OCI-LY3 (cell line): Measurements from ENCODE around the gene DOHH.
"Not testable (repeated sequence)": the region's sequence is repeated elsewhere in the genome, so short reads cannot be mapped to it uniquely, and the experiment has no call there.

Source experiments
- H2AFZ ChIP-seq: fragments of 200-600, 300-600 bp; shearing (Covaris generic); 2 replicates; pipeline ENCODE4 v1.6.0; 2014; ENCODE audit warnings: antibody characterized with exemption, low read depth, low read length
- H3K27ac ChIP-seq: fragments of 200-600, 300-600 bp; sonication (generic); 2 replicates; pipeline ENCODE4 v1.5.1; 2014; ENCODE audit warnings: mild to moderate bottlenecking, low read length, moderate library complexity, mixed read lengths
- H3K27me3 ChIP-seq: fragments of 200-600, 300-600 bp; sonication (generic); 2 replicates; pipeline ENCODE4 v1.6.1; 2014; ENCODE audit warnings: low read depth, low read length, mixed read lengths
- H3K36me3 ChIP-seq: fragments of 200-600, 300-600 bp; sonication (generic); replicated peaks from 2 replicates; pipeline ENCODE3; 2014; ENCODE audit warnings: low read depth, low read length, mixed read lengths
- H3K4me1 ChIP-seq: fragments of 300-600, 200-600 bp; sonication (generic); 2 replicates; pipeline ENCODE4 v1.6.1; 2014; ENCODE audit warnings: low read length, mixed read lengths
- H3K4me2 ChIP-seq: fragments of 200-600, 300-600 bp; sonication (generic); 2 replicates; pipeline ENCODE4 v1.6.1; 2014; ENCODE audit warnings: low read length, mixed read lengths
- H3K4me3 ChIP-seq: fragments of 300-600, 200-600 bp; sonication (generic); 2 replicates; pipeline ENCODE4 v1.5.1; 2014; ENCODE audit warnings: antibody characterized with exemption, mild to moderate bottlenecking, low read length, moderate library complexity
- H3K79me2 ChIP-seq: fragments of 300-600, 200-600 bp; shearing (Covaris generic); 2 replicates; pipeline ENCODE4 v1.6.1; 2014; ENCODE audit warnings: mild to moderate bottlenecking, low read length, mixed read lengths
- H3K9ac ChIP-seq: fragments of 300-600, 200-600 bp; shearing (Covaris generic); 2 replicates; pipeline ENCODE4 v1.6.0; 2014; ENCODE audit warnings: mild to moderate bottlenecking, low read length, moderate library complexity
- H3K9me3 ChIP-seq: fragments of 200-600, 300-600 bp; shearing (Covaris generic); 2 replicates; pipeline ENCODE4 v1.6.1; 2014; ENCODE audit warnings: low read length, mixed read lengths; ENCODE audit not compliant: insufficient read depth
- H4K20me1 ChIP-seq: fragments of 200-600, 300-600 bp; sonication (generic); 2 replicates; pipeline ENCODE4 v1.6.1; 2016; ENCODE audit warnings: low read length, mixed read lengths; ENCODE audit not compliant: insufficient read depth
- EZH2phosphoT487 ChIP-seq: fragments of 200-600 bp; shearing (Covaris generic); IDR thresholded peaks from 2 replicates; pipeline ENCODE4 v1.6.1; 2018; ENCODE audit warnings: antibody characterized with exemption, mixed run types, low read depth
- TF ChIP-seq, protein P1 (sequence below): fragments of 200-600, 300-600 bp; sonication (generic); IDR thresholded peaks from 2 replicates; pipeline ENCODE4 v1.5.1; 2014; ENCODE audit warnings: antibody characterized with exemption, low read length, low read depth

Gene DOHH

DNA sequence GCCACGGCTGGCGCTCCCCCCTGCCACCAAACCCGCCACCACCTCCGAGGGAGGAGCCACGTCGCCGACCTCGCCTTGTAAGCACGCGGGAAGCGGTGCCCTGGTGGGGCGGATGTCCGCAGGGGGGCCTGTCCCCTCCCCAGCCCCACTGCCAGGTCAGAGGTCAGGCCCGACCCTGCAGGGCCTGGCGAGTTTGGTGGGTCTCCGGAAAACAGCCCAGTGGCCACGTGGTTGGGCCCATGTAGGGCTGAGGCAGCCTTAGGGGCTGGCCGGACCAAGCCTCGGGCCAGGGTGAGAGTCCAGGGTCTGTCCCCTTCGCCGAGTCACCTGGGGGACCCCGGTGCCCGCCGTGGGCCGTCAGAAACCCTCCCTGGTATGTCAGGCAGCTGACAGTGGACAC, 46.6 kb downstream of the DOHH start:
- Histone ChIP-seq H3K4me2 (no peak overlapping the region), H3K79me2 (no peaks in the 10 kb centered on the region; the same call in 1 of the 2 replicates), H4K20me1 (peaks cover 17% of the 10 kb centered on the region), H3K27me3 (no peaks in the 10 kb centered on the region), H3K4me1 (no peaks in the 10 kb centered on the region), H3K9ac (no peak overlapping the region), H3K36me3 (peaks cover 46% of the 10 kb centered on the region), H3K27ac (no peak overlapping the region), H3K9me3 (no peaks in the 10 kb centered on the region), H3K4me3 (no peak overlapping the region), H2AFZ (no peak overlapping the region)
- TF ChIP-seq, protein P1, sequence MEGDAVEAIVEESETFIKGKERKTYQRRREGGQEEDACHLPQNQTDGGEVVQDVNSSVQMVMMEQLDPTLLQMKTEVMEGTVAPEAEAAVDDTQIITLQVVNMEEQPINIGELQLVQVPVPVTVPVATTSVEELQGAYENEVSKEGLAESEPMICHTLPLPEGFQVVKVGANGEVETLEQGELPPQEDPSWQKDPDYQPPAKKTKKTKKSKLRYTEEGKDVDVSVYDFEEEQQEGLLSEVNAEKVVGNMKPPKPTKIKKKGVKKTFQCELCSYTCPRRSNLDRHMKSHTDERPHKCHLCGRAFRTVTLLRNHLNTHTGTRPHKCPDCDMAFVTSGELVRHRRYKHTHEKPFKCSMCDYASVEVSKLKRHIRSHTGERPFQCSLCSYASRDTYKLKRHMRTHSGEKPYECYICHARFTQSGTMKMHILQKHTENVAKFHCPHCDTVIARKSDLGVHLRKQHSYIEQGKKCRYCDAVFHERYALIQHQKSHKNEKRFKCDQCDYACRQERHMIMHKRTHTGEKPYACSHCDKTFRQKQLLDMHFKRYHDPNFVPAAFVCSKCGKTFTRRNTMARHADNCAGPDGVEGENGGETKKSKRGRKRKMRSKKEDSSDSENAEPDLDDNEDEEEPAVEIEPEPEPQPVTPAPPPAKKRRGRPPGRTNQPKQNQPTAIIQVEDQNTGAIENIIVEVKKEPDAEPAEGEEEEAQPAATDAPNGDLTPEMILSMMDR, result no peak
- no peak for TF ChIP-seq EZH2phosphoT487

DNA sequence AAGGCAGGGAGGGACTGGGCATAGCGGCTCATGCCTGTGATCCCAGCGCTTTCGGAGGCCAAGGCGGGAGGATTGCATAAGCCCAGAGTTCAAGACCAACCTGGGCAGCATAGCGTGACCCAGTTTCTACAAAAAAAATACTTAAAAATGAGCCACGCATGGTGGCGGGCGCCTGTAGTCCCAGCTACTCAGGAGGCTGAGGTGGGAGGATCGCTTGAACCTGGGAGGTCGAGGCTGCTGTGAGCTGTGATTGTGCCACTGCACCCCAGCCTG, 47.6 kb downstream of the DOHH start:
- H3K79me2 ChIP-seq, H3K9ac ChIP-seq, H3K4me3 ChIP-seq, H3K4me2 ChIP-seq, H3K4me1 ChIP-seq, H3K9me3 ChIP-seq, H3K27ac ChIP-seq, H2AFZ ChIP-seq, H3K27me3 ChIP-seq: not testable (repeated sequence)
- H3K36me3 ChIP-seq, result peaks cover 50% of the 10 kb centered on the region
- H4K20me1 ChIP-seq, result peaks cover 17% of the 10 kb centered on the region

DNA sequence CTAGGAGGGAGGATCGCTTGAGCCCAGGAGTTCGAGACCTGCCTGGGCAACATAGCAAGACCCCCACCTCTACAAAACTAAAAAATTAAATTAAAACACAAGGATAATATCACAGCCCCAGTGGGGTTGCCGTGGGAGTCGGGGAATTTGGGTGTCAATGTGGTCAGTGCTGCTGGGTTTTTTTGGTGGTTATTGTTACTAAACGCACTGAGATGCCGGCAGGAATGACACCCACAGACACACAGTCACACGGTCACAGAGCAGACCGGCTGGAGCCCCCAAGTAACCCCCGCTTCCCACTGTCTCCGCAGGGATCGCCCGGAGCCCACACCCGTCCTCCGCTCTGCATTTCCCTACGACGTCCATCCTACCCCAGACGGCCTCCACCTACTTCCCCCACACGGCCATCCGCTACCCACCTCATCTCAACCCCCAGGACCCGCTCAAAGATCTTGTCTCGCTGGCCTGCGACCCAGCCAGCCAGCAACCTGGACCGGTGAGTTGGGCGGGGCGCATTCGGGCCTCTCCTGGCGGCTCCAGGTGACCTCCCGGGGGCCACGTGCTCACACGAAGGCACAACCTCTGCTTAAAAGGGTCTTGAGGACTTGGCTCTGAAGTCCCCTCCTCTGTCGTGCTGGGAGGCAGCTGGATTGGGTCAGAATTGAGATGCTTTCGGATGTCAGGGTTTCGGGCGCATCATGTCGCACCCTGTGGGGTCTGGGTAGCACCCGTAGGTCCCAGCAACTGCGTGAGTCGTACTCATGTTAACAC, 48.1 kb downstream of the DOHH start:
- no peak for TF ChIP-seq EZH2phosphoT487
- TF ChIP-seq, protein P1, result no peak
- no peak overlapping the region for H3K4me2 ChIP-seq
- no peaks in the 10 kb centered on the region; the same call in 1 of the 2 replicates for H3K79me2 ChIP-seq
- H2AFZ ChIP-seq, result no peak overlapping the region
- no peak overlapping the region for H3K4me3 ChIP-seq
- H4K20me1 ChIP-seq, result peaks cover 16% of the 10 kb centered on the region
- peaks cover 50% of the 10 kb centered on the region for H3K36me3 ChIP-seq
- no peak overlapping the region for H3K27ac ChIP-seq
- no peaks in the 10 kb centered on the region for H3K27me3 ChIP-seq
- no peak overlapping the region for H3K9ac ChIP-seq
- no peaks in the 10 kb centered on the region for H3K9me3 ChIP-seq
- H3K4me1 ChIP-seq, result no peaks in the 10 kb centered on the region

DNA sequence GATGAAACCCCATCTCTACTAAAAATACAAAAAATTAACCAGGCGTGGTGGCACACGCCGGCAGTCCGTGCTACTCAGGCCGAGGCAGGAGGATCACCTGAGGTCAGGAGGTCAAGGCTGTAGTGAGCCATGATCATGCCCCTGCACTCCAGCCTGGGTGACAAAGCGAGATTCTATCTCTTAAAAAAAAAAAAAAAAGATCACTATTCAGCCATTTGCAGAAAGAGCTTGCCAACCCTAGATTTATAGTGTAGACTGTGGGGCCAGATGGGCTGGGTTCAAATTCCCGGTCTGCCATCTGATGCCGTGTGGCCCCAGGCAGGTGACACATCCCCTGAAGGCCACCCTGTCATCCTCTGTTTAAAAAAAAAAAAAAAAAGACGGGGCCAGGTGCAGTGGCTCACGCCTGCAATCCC, 49.0 kb downstream of the DOHH start:
- no peak overlapping the region for H3K9ac ChIP-seq
- peaks cover 46% of the 10 kb centered on the region for H3K36me3 ChIP-seq
- no peaks in the 10 kb centered on the region for H3K9me3 ChIP-seq
- TF ChIP-seq EZH2phosphoT487, result no peak
- TF ChIP-seq, protein P1, result no peak
- H4K20me1 ChIP-seq, result peaks cover 10% of the 10 kb centered on the region
- no peak overlapping the region for H3K27ac ChIP-seq
- no peak overlapping the region for H3K4me3 ChIP-seq
- H3K79me2 ChIP-seq, result no peaks in the 10 kb centered on the region; the same call in 1 of the 2 replicates
- no peak overlapping the region for H3K4me2 ChIP-seq
- no peaks in the 10 kb centered on the region for H3K4me1 ChIP-seq
- no peak overlapping the region for H2AFZ ChIP-seq
- H3K27me3 ChIP-seq, result no peaks in the 10 kb centered on the region
